HepG2 (cell line): ENCODE results near the gene BTNL3. TPM values are rescaled to one million over a fixed set of nuclear protein-coding genes. Genes with fewer than 3 reads are reported as not detected.

Experiments
- ATAC-seq: fragments of 200-7000 bp; cut with Tn5 transposase; 3 replicates; pipeline ENCODE4 v1.9.1; 2020; ENCODE audit warnings: mild to moderate bottlenecking, moderate library complexity
- BruUV-seq: library from RNA; stranded (reverse); fragments of 400-500 nt; replicated peaks from 2 replicates; lab custom pipeline; 2021; lab: Mats Ljungman, UMichigan
- CTCF ChIA-PET: fragments of 300-600 bp; formaldehyde crosslinking; extraction: SDS; loops from one replicate; lab custom pipeline; 2021; ENCODE audit warnings: low total read pairs, inconsistent platforms, low intra/inter-chr PET ratio; lab: Yijun Ruan, JAX
- POLR2A ChIA-PET: fragments of 350-600 bp; sonication (Branson Sonifier 250); formaldehyde crosslinking; loops from one replicate; lab custom pipeline; 2020; ENCODE audit warnings: antibody characterized with exemption, inconsistent platforms; lab: Yijun Ruan, JAX
- DNase-seq: peaks from one replicate; pipeline ENCODE4 v3.0.0-alpha.2; 2015; ENCODE audit warnings: low spot score
- FAIRE-seq: peaks from 3 replicates; lab custom pipeline; 2011; peaks lifted over from hg19 to GRCh38; lab: Jason Lieb, UNC
- H2AFZ ChIP-seq: one replicate; pipeline ENCODE4 v1.6.1; 2011; ENCODE audit warnings: low read length, inconsistent platforms
- H3K27ac ChIP-seq: fragments of 300-600 bp; 3 replicates; pipeline ENCODE4 v1.8.0; 2011; ENCODE audit warnings: mixed run types, mild to moderate bottlenecking, mixed read lengths, low read length, inconsistent platforms; ENCODE audit not compliant: insufficient read depth; ENCODE audit errors: extremely low read length
- H3K27me3 ChIP-seq, 2 experiments: fragments of 200-600 bp in 1 of 2; 2 replicates in 1 of 2; 3 replicates in 1 of 2; pipeline versions ENCODE4 v1.6.0 to v1.8.0; 2011; ENCODE audit warnings: low read length in 2 of 2, mild to moderate bottlenecking in 2 of 2, moderate library complexity in 2 of 2, inconsistent platforms in 1 of 2; ENCODE audit not compliant: insufficient read depth in 2 of 2, control insufficient read depth in 1 of 2
- H3K36me3 ChIP-seq, 2 experiments: fragments of 200-600 bp in 1 of 2; replicated peaks in 1 of 2; 2 replicates in 1 of 2; 3 replicates in 1 of 2; pipeline versions ENCODE4 v1.5.1 to v1.8.0; 2011; ENCODE audit warnings: low read length in 2 of 2, inconsistent platforms in 1 of 2; ENCODE audit not compliant: insufficient read depth in 2 of 2, control insufficient read depth in 1 of 2
- H3K4me1 ChIP-seq: 2 replicates; pipeline ENCODE4 v1.5.1; 2012; ENCODE audit warnings: low read length, inconsistent platforms; ENCODE audit not compliant: insufficient read depth
- H3K4me2 ChIP-seq: 2 replicates; pipeline ENCODE4 v1.6.0; 2011; ENCODE audit warnings: low read depth, low read length, inconsistent platforms
- H3K4me3 ChIP-seq, 3 experiments: fragments of 200-600 bp in 1 of 3; sonication (generic), shearing (Covaris generic) in 1 of 3; replicated peaks in 1 of 3; 2 replicates each; pipeline ENCODE4 v1.5.1; 2011 to 2016; ENCODE audit warnings: low read length in 3 of 3, inconsistent platforms in 2 of 3, low read depth in 2 of 3, mild to moderate bottlenecking in 2 of 3, control low read depth in 1 of 3, mixed read lengths in 1 of 3; ENCODE audit not compliant: insufficient read depth in 1 of 3
- H3K79me2 ChIP-seq: one replicate; pipeline ENCODE4 v1.6.1; 2011; ENCODE audit warnings: low read length, inconsistent platforms; ENCODE audit not compliant: insufficient read depth
- H3K9ac ChIP-seq: 2 replicates; pipeline ENCODE4 v1.6.0; 2011; ENCODE audit warnings: mild to moderate bottlenecking, low read depth, low read length, inconsistent platforms; ENCODE audit not compliant: insufficient read depth
- H3K9me3 ChIP-seq: 2 replicates; pipeline ENCODE4 v1.5.1; 2012; ENCODE audit warnings: mild to moderate bottlenecking, low read length
- H4K20me1 ChIP-seq: 2 replicates; pipeline ENCODE4 v1.6.0; 2011; ENCODE audit warnings: inconsistent platforms, mild to moderate bottlenecking, low read length, moderate library complexity; ENCODE audit not compliant: insufficient read depth
- AHDC1 ChIP-seq: sonication (generic); formaldehyde crosslinking; IDR thresholded peaks from 2 replicates; pipeline ENCODE4 v1.5.1; 2020; ENCODE audit warnings: mild to moderate bottlenecking, missing genetic modification reagents, borderline replicate concordance
- MAFG ChIP-seq: sonication (generic); formaldehyde crosslinking; IDR thresholded peaks from 2 replicates; pipeline ENCODE4 v1.5.1; 2020; ENCODE audit warnings: mild to moderate bottlenecking, missing genetic modification reagents
- MXI1 ChIP-seq: IDR thresholded peaks from 3 replicates; pipeline ENCODE4 v1.6.1; 2012; ENCODE audit warnings: low read depth, low read length, inconsistent platforms, borderline replicate concordance
- NAIF1 ChIP-seq: sonication (generic); formaldehyde crosslinking; IDR thresholded peaks from 2 replicates; pipeline ENCODE4 v1.5.0; 2020; ENCODE audit warnings: mild to moderate bottlenecking, missing genetic modification reagents, borderline replicate concordance
- POLR2AphosphoS2 ChIP-seq: IDR thresholded peaks from 2 replicates; pipeline ENCODE4 v1.6.1; 2011; ENCODE audit warnings: low read depth, low read length, improper control_type of control experiment
- SRSF9 ChIP-seq: fragments of 200-400 bp; formaldehyde crosslinking; IDR thresholded peaks from 2 replicates; pipeline ENCODE4 v1.6.1; 2018; ENCODE audit warnings: borderline replicate concordance, mild to moderate bottlenecking, low read depth, low read length; ENCODE audit not compliant: insufficient read depth, poor library complexity, severe bottlenecking
- TBX3 ChIP-seq: fragments of 450-650 bp; IDR thresholded peaks from 2 replicates; pipeline ENCODE4 v1.6.1; 2017; ENCODE audit warnings: antibody characterized with exemption, mild to moderate bottlenecking, inconsistent platforms, borderline replicate concordance
- THAP11 ChIP-seq: IDR thresholded peaks from 2 replicates; pipeline ENCODE4 v1.6.1; 2016; ENCODE audit warnings: missing biosample characterization, missing genetic modification reagents
- ZBTB4 ChIP-seq: sonication (generic); formaldehyde crosslinking; IDR thresholded peaks from 2 replicates; pipeline ENCODE4 v1.4.0; 2020; ENCODE audit warnings: missing genetic modification reagents, mild to moderate bottlenecking, borderline replicate concordance
- ZC3H13 ChIP-seq: sonication (generic); formaldehyde crosslinking; IDR thresholded peaks from 2 replicates; pipeline ENCODE4 v1.8.1; 2023; ENCODE audit warnings: mild to moderate bottlenecking, missing genetic modification reagents, moderate library complexity
- ZNF782 ChIP-seq: sonication (generic); formaldehyde crosslinking; IDR thresholded peaks from 2 replicates; pipeline ENCODE4 v1.4.0; 2020; ENCODE audit warnings: missing genetic modification reagents, mild to moderate bottlenecking, borderline replicate concordance
- WGBS: methylation state at CpG from one replicate; pipeline ENCODE4 v1.1.6; 2017; ENCODE audit warnings: low lambda C conversion rate; 5-methylcytosine and 5-hydroxymethylcytosine counted together
- in situ Hi-C: cut with HindIII; loops from 2 replicates; pipeline ENCODE4 v1.10.0; 2017; ENCODE audit warnings: low pct_unique_long_range_greater_than_20kb; ENCODE audit not compliant: extremely low pct_ligation_motif_present
- intact Hi-C: fragments of 100-400 bp; cut with micrococcal nuclease; formaldehyde crosslinking; loops from one replicate; pipeline ENCODE4 v1.10.0; 2022; ENCODE audit not compliant: unreplicated experiment
- polyA plus RNA-seq, 8 experiments: library from polyadenylated mRNA; depleted of rRNA in 3 of 8; stranded (reverse) in 7 of 8; unstranded in 1 of 8; fragments of >200 nt; fragmentation: Illumina TruSeq in 4 of 8; extraction: Trizol in 4 of 8; gene quantifications; 2 replicates each; pipeline versions ENCODE4 v1.2.1 to v1.2.3, GENCODE V29; 2011 to 2016; ENCODE audit warnings: low read depth in 4 of 8, missing spikeins in 1 of 8, mixed read lengths in 1 of 8; ENCODE audit not compliant: insufficient read depth in 1 of 8
- total RNA-seq, 5 experiments: library from RNA; depleted of rRNA; stranded (reverse); fragments of >200 nt; fragmentation: Illumina TruSeq; extraction: Trizol; gene quantifications; 2 replicates each; pipeline ENCODE4 v1.2.3, GENCODE V29; 2016; ENCODE audit warnings: low read depth in 1 of 5
- TF ChIP-seq, protein P1 (sequence below): sonication (generic); formaldehyde crosslinking; conservative IDR thresholded peaks from 2 replicates; pipeline ENCODE4 v1.8.1; 2023; ENCODE audit warnings: missing genetic modification reagents
- TF ChIP-seq, protein P2 (sequence below): sonication (generic); formaldehyde crosslinking; IDR thresholded peaks from 2 replicates; pipeline ENCODE4 v1.8.0; 2022; ENCODE audit warnings: mild to moderate bottlenecking, missing genetic modification reagents

BTNL3 gene
- total and polyA plus RNA-seq, 2 of the 13 experiments (the other 11 are each of a cell fraction or from before 2014, with no cell fraction given), result not detected

DNA sequence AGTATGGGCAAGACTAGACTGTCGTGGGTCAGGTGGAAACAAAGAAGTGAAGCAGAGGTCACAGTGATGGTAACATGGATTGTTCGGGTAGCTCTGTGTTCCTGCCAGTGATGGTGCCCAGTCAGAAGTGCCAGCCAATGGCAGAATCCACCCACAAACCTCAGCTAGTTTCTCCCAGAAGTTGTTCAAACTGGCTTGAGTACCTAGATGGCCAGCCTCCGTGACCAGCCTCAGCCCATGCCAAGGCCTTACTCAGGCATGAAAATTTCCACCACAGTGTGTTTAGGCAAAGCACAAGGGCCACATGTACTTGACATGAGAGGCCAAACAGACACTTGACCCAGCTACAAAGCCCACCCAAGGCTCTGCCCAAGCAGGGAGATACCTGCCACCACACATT, 32.0 kb downstream of the BTNL3 start:
- CTCF ChIA-PET, result no interaction called here
- Histone ChIP-seq H3K27ac (no peak overlapping the region), H3K9me3 (peaks cover 9% of the 10 kb centered on the region; the same call in 1 of the 2 replicates), H4K20me1 (no peaks in the 10 kb centered on the region), H3K27me3 (no peaks in the 10 kb centered on the region), H3K36me3 (no peaks in the 10 kb centered on the region), H2AFZ (no peak overlapping the region), H3K79me2 (no peaks in the 10 kb centered on the region), H3K4me1 (no peaks in the 10 kb centered on the region), H3K4me3 (no peak overlapping the region), H3K9ac (no peak overlapping the region), H3K4me2 (no peak overlapping the region)
- intact Hi-C loops, result no loop called here
- in situ Hi-C loops, result no loop called here
- no TSS peak for BruUV-seq
- 7% methylated on average over 3 of the region's 3 CpGs for WGBS
- no peak for ATAC-seq
- FAIRE-seq, result no peak
- POLR2A ChIA-PET, result no interaction called here
- no peak for DNase-seq
- no peak for TF ChIP-seq MAFG
- TF ChIP-seq, protein P1, sequence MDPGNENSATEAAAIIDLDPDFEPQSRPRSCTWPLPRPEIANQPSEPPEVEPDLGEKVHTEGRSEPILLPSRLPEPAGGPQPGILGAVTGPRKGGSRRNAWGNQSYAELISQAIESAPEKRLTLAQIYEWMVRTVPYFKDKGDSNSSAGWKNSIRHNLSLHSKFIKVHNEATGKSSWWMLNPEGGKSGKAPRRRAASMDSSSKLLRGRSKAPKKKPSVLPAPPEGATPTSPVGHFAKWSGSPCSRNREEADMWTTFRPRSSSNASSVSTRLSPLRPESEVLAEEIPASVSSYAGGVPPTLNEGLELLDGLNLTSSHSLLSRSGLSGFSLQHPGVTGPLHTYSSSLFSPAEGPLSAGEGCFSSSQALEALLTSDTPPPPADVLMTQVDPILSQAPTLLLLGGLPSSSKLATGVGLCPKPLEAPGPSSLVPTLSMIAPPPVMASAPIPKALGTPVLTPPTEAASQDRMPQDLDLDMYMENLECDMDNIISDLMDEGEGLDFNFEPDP (CRISPR knock-in tag), result no peak
- no peak for TF ChIP-seq THAP11
- no peak for TF ChIP-seq SRSF9
- no peak for TF ChIP-seq MXI1
- TF ChIP-seq TBX3, result no peak
- TF ChIP-seq ZC3H13 (CRISPR knock-in tag), result no peak
- no peak for TF ChIP-seq ZBTB4 (CRISPR knock-in tag)
- TF ChIP-seq AHDC1 (CRISPR knock-in tag), result no peak
- TF ChIP-seq POLR2AphosphoS2, result no peak
- TF ChIP-seq ZNF782 (CRISPR knock-in tag), result no peak
- TF ChIP-seq, protein P2, sequence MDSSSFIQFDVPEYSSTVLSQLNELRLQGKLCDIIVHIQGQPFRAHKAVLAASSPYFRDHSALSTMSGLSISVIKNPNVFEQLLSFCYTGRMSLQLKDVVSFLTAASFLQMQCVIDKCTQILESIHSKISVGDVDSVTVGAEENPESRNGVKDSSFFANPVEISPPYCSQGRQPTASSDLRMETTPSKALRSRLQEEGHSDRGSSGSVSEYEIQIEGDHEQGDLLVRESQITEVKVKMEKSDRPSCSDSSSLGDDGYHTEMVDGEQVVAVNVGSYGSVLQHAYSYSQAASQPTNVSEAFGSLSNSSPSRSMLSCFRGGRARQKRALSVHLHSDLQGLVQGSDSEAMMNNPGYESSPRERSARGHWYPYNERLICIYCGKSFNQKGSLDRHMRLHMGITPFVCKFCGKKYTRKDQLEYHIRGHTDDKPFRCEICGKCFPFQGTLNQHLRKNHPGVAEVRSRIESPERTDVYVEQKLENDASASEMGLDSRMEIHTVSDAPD (CRISPR knock-in tag), result no peak
- no peak for TF ChIP-seq NAIF1 (CRISPR knock-in tag)
